GM10266 (cell line): ENCODE results near the gene BEND6.

Experiments
- DNase-seq: peaks from one replicate; pipeline ENCODE4 v3.0.0; 2012; ENCODE audit errors: extremely low spot score
- CTCF ChIP-seq: IDR thresholded peaks from 2 replicates; pipeline ENCODE4 v1.5.1; 2012; ENCODE audit warnings: mild to moderate bottlenecking, low read depth; ENCODE audit not compliant: control insufficient read depth, insufficient read depth; ENCODE audit errors: missing control alignments

The BEND6 gene

GRCh38 chr6:57069920-57070331, 115.0 kb downstream of the BEND6 start:
- no peak for TF ChIP-seq CTCF
- DNase-seq: no peak

GRCh38 chr6:57072108-57072507, 117.2 kb downstream of the BEND6 start:
- TF ChIP-seq CTCF: no peak

DNA sequence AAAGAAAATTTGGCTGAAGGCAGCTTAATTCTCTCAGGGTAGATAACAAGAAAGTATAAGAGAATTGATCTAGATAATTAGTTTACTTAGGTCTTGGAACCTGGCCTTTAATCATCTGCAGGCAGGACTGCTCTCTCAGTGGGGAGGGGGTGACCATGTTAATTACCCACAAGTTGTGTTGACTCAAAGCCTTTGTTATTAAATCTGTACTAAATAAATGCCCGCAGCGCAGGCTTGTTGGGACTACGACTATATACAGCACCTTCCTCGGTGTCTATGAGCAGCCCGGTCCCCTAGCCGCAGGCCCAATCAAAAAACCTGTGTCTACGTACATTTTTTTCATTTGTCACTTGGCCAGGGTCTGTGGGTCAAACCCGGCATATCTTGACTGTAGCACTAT, 119.5 kb downstream of the BEND6 start:
- DNase-seq: no peak
- TF ChIP-seq CTCF: no peak

More at GRCh38 chr6:57072108-57072507, 117.2 kb downstream of the BEND6 start:
- no peak for DNase-seq

DNA sequence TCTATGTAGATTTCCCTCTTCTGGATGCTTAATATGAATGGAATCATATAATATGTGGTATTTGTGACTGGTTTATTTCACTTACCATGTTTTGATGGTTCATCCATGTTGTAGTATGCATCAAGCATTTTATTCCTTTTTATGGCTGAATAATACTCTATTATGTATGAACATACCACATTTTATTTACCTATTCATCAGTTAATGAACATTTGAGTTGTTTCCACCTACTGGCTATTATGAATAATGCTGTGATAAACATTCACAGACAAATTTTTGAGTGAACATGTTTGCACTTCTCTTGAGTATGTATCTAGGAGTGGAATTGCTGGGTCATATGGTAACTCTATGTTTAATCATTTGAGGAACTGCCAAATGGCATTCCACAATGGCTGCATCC, 120.2 kb downstream of the BEND6 start:
- DNase-seq: no peak
- TF ChIP-seq CTCF: no peak
